Left cardiac atrium (tissue), 4 donors: ENCODE data around the gene ACOD1. TPM values are rescaled to one million over a fixed set of nuclear protein-coding genes. Genes with fewer than 3 reads are reported as not detected.
"Not testable (repeated sequence)": the region's sequence is repeated elsewhere in the genome, so short reads cannot be mapped to it uniquely, and the experiment has no call there.

Source experiments
- ATAC-seq, 2 donors: fragments of 200-7000 bp; cut with Tn5 transposase; one replicate each; pipeline ENCODE4 v1.9.1; 2020; ENCODE audit warnings: mild to moderate bottlenecking in 2 of 2, moderate library complexity in 2 of 2
- DNase-seq: peaks from one replicate; pipeline ENCODE4 v3.0.0-alpha.2; 2020
- intact Hi-C, 2 donors: fragments of 100-400 bp; cut with DNase I; formaldehyde crosslinking; loops; one replicate each; pipeline versions ENCODE4 v1.14.1 to v1.15.1; 2022 to 2023
- total RNA-seq, 2 donors: library from RNA; stranded (reverse); fragmentation: NEBNext Ultra II Directional; extraction: Animal tissue kit (Norgen Biotek cat#: 25700); gene quantifications; one replicate each; pipeline ENCODE4 v1.2.1, GENCODE V29; 2021
- donor health status: DM: no; HTN: yes; CAD: no.
- donor health status: DM: no; HTN: yes; CAD: no; lungs with severe emphysema.
- donor health status: DM: yes; HTN: yes; CAD: no.
- donor health status: Dilated cardiomyopathy.

ACOD1 gene
- total RNA-seq, 2 donors from 2014 or later = not detected

- DNase-seq = no peak
- no peak for ATAC-seq
- intact Hi-C loops = no loop called here
Measured at GRCh38 chr13:76943646-76944045, 4.7 kb upstream of the ACOD1 start.

GRCh38 chr13:76944456-76944855, 3.9 kb upstream of the ACOD1 start:
- ATAC-seq = no peak
- intact Hi-C loops = no loop called here

GRCh38 chr13:76950101-76950500, 1.8 kb downstream of the ACOD1 start:
- DNase-seq (no peak), ATAC-seq (no peak)
- intact Hi-C loops = no loop called here

More at GRCh38 chr13:76944456-76944855, 3.9 kb upstream of the ACOD1 start:
- no peak for DNase-seq

- intact Hi-C loops = no loop called here
- DNase-seq = no peak
- no peak for ATAC-seq
Measured at GRCh38 chr13:76953968-76954367, 5.7 kb downstream of the ACOD1 start.

DNA sequence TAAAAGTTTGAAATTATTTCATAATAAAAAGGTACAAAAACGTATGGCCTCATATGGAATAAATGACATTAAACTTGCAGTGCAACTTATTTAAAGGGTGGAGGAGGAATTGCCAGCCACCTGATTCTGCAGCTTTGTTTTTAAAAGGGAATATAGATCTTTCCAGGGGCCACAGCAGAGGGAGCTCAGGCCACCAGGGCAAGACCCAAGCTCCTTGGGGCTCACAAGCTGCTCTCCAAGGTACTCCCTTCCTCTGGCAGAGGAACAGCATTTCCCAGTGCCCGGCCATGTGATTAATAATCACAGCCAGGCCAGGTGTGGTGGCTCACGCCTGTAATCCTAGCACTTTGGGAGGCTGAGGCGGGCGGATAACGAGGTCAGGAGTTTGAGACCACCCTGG, 6.2 kb downstream of the ACOD1 start:
- DNase-seq (no peak), ATAC-seq (no peak)
- intact Hi-C loops = no loop called here

GRCh38 chr13:76955193-76955592, 6.9 kb downstream of the ACOD1 start:
- ATAC-seq (no peak), DNase-seq (no peak)
- intact Hi-C loops = no loop called here

- intact Hi-C loops = no loop called here
- ATAC-seq (no peak), DNase-seq (no peak)
Measured at GRCh38 chr13:76955661-76956060, 7.3 kb downstream of the ACOD1 start.

GRCh38 chr13:76958841-76959432, 10.6 kb downstream of the ACOD1 start:
- no peak for DNase-seq
- no peak for ATAC-seq
- intact Hi-C loops = no loop called here

GRCh38 chr13:76959734-76960133, 11.4 kb downstream of the ACOD1 start:
- DNase-seq, intact Hi-C loops, ATAC-seq: not testable (repeated sequence)

DNA sequence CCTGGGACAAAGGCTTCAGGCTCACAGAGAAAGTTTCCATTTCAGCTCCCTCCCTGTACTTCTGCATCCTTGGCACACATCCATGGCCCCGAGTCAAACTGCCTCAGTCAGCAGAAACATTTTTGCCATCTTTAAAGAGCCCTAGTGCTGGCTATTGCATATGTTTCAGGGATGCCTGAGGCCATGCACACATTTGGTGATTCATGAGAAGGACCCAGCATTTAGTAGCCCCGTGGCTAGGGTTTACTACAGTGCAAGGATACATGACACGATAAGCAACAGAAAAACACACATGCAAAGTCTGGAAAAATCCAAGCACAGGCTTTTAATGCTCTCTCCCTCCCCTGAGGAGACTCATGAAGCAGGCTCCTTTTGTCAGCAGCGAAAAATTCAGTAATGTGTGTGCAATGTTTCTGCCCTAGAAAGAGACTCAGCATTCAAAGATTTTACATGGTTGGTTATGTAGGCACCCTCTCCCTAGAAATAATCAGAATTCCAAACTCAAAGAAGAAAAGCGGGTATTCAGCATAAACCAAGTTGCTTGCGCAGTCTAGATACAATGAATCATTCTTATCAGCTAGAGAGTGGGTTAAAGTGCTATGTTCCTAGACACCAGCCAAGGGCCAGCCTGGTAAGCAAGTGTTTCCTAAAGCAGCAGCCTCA, 17.6 kb downstream of the ACOD1 start:
- intact Hi-C loops = no loop called here
- ATAC-seq = peak; percentile 71 to 90
- DNase-seq = peak; percentile 76

- DNase-seq = no peak
- intact Hi-C loops = no loop called here
- ATAC-seq = no peak
Measured at GRCh38 chr13:76967031-76967430, 18.7 kb downstream of the ACOD1 start.

GRCh38 chr13:76968041-76968440, 19.7 kb downstream of the ACOD1 start:
- no peak for DNase-seq
- intact Hi-C loops = no loop called here
- no peak for ATAC-seq

DNA sequence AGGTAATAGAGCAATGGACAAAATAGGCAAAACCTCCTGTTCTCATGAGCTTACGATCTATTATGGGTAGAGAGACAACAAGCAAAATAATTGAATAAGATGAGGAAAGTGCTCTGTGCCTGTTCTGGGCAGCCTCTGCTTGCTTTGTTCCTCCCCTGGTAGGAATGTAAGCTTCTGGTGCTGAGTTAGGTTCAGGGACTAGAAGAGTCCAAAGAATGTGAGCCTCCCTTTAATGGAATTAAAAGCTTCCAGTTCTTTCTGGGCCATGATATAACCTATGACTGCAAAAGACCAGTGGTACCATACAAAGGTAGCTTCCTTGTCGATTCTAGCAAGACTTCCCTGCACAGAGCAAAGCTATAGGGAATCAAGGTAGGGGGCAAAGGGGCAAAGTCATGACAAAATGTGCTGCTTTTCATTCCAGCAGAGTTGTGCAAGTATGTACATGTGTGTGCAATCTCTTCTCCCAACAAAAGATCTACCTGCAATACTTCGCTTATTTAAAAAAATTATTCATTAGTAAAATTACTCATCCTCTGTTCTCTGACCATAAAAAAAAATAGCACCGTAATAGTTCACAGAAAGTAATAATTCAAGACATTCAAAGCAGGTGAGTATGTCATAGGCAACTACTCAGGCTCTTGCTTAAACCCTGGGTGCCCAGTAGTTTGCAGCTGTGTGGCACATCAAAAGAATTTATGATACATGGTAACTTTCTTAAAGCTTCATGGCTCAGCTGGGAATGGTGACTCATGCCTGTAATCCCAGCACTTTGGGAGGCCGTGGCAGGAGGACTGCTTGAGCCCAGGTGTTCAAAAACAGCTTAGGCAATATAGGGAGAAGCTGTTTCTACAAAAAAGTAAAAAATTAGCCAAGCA, 21.4 kb downstream of the ACOD1 start:
- DNase-seq = no peak
- ATAC-seq = no peak
- intact Hi-C loops = loop anchor here in 1 of 2 donors (10.0 kb wide), 1 partner anchor 1095 kb away; no protein-coding TSS in a partner anchor

- intact Hi-C loops = loop anchor here in 1 of 2 donors (10.0 kb wide), 1 partner anchor 1096 kb away; no protein-coding TSS in a partner anchor
- ATAC-seq (no peak), DNase-seq (no peak)
Measured at GRCh38 chr13:76971215-76971614, 22.9 kb downstream of the ACOD1 start.

- no peak for DNase-seq
- no peak for ATAC-seq
- intact Hi-C loops = loop anchor here in 1 of 2 donors (10.0 kb wide), 1 partner anchor 1097 kb away; no protein-coding TSS in a partner anchor
Measured at GRCh38 chr13:76971851-76972829, 23.8 kb downstream of the ACOD1 start.

GRCh38 chr13:76973920-76974617, 25.8 kb downstream of the ACOD1 start:
- intact Hi-C loops = loop anchor here in 1 of 2 donors (10.0 kb wide), 1 partner anchor 1099 kb away; no protein-coding TSS in a partner anchor

GRCh38 chr13:76974618-76974975, 26.3 kb downstream of the ACOD1 start:
- intact Hi-C loops = loop anchor here in 1 of 2 donors (10.0 kb wide), 1 partner anchor 1100 kb away; no protein-coding TSS in a partner anchor
- no peak for ATAC-seq

More at GRCh38 chr13:76973920-76974617, 25.8 kb downstream of the ACOD1 start:
- DNase-seq (no peak), ATAC-seq (no peak)

GRCh38 chr13:76975863-76976262, 27.6 kb downstream of the ACOD1 start:
- intact Hi-C loops = loop anchor here in 1 of 2 donors (10.0 kb wide), 1 partner anchor 1101 kb away; no protein-coding TSS in a partner anchor

More at GRCh38 chr13:76974618-76974975, 26.3 kb downstream of the ACOD1 start:
- no peak for DNase-seq

More at GRCh38 chr13:76975863-76976262, 27.6 kb downstream of the ACOD1 start:
- ATAC-seq (no peak), DNase-seq (no peak)
